Measurements from ENCODE around the gene CIAO2A.

DNA sequence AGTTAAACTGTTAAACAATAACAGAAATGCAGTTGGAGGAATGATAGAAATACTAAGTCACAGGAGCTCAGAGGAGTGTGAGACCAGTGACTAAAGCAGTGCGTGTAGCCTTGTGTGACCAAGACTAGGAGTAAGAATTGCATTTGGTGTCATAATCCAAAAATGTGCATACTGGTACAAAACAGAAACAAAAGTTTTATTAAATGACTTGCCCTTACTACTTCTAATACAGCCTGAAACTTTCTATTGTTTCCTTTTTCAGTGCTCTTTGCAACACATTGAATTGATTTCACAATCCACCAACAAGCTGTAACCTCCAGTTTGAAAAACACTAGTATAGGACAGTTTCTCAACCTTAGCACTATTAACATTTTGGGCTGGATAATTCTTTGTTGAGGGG is 19.3 kb upstream of the CIAO2A start:
- TF ChIP-seq CTCF (IDR thresholded peaks at IDR 0.05; ENCODE audit: insufficient read depth, low read length), result no peak
- TF ChIP-seq, protein P1, sequence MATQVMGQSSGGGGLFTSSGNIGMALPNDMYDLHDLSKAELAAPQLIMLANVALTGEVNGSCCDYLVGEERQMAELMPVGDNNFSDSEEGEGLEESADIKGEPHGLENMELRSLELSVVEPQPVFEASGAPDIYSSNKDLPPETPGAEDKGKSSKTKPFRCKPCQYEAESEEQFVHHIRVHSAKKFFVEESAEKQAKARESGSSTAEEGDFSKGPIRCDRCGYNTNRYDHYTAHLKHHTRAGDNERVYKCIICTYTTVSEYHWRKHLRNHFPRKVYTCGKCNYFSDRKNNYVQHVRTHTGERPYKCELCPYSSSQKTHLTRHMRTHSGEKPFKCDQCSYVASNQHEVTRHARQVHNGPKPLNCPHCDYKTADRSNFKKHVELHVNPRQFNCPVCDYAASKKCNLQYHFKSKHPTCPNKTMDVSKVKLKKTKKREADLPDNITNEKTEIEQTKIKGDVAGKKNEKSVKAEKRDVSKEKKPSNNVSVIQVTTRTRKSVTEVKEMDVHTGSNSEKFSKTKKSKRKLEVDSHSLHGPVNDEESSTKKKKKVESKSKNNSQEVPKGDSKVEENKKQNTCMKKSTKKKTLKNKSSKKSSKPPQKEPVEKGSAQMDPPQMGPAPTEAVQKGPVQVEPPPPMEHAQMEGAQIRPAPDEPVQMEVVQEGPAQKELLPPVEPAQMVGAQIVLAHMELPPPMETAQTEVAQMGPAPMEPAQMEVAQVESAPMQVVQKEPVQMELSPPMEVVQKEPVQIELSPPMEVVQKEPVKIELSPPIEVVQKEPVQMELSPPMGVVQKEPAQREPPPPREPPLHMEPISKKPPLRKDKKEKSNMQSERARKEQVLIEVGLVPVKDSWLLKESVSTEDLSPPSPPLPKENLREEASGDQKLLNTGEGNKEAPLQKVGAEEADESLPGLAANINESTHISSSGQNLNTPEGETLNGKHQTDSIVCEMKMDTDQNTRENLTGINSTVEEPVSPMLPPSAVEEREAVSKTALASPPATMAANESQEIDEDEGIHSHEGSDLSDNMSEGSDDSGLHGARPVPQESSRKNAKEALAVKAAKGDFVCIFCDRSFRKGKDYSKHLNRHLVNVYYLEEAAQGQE (IDR thresholded peaks at IDR 0.05; ENCODE audit: insufficient replicate concordance, low read depth), result no peak
- TF ChIP-seq POLR2AphosphoS5 (IDR thresholded peaks at IDR 0.05; ENCODE audit: low read depth), result no peak
- TF ChIP-seq GABPA (IDR thresholded peaks at IDR 0.05; ENCODE audit: low read depth), result no peak
- TF ChIP-seq SPI1 (IDR thresholded peaks at IDR 0.05; ENCODE audit: borderline replicate concordance, low read depth), result no peak
